Measurements from ENCODE around the gene YWHAG.
"Not testable (repeated sequence)": the region's sequence is repeated elsewhere in the genome, so short reads cannot be mapped to it uniquely, and the experiment has no call there.

YWHAG gene

DNA sequence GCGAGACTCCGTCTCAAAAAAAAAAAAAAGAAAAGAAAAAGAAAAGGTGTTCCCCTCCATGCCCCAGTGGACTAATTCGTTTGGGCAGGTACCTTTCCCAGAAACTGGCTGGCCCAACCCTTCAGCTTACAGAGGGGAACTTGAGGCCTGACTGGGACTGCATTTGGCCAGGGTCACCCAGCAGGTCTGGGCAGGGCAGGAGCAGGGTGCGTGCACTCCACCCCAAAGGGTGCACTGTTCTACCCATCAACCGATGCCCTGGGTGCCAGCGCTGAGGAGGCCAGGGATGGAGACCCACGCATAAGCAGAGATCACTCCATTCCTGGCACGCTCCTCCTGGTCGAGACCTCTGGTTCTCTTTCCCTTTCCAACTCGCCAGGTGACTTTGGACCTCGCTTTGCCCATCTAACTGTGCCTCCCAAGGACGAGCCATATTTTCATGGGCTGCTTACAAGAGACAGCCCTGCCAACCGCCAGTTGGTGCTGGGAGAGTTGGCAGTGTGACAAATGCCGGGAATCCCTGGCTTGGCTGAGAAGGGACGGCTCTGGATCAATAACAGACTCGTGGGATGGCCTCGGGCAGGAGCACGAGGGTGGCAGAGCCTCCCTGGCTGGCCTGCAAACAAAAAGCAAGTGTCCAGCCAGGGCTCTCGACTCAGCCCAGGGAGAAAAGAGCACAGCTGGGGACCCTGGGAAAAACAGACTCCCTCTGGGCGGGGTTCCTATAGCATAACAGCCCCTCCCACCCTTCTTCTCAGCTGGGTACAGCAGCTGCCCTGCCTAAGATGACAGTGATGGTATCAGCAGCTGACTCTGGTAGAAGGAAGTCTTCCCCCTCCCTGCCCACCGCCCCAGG lies 48.5 kb downstream of the YWHAG start:
- no peak overlapping the region for H3K9ac ChIP-seq (ENCODE audit: insufficient read length, low read depth)
- H3K4me3 ChIP-seq (ENCODE audit: insufficient read length, low read depth) = no peak overlapping the region
- no peak for DNase-seq (ENCODE audit: low read depth, low spot score)
- peaks cover 11% of the 10 kb centered on the region for H3K4me1 ChIP-seq (ENCODE audit: insufficient read depth, insufficient read length)
- TF ChIP-seq YY1 (IDR thresholded peaks at IDR 0.05; ENCODE audit: insufficient read depth, insufficient read length) = no peak
- TF ChIP-seq ZNF274 (IDR thresholded peaks at IDR 0.05; ENCODE audit: low read depth, low read length) = no peak
- no peak for TF ChIP-seq SUZ12 (IDR thresholded peaks at IDR 0.05; ENCODE audit: extremely low read depth, insufficient read depth, insufficient read length)
- H3K27me3 ChIP-seq (ENCODE audit: insufficient read depth, insufficient read length) = no peaks in the 10 kb centered on the region
- no peaks in the 10 kb centered on the region for H3K36me3 ChIP-seq (ENCODE audit: insufficient read depth, insufficient read length, low read length)
- H3K9me3 ChIP-seq (ENCODE audit: insufficient read depth, low read length) = peaks cover 5% of the 10 kb centered on the region; the same call in 1 of the 2 replicates

DNA sequence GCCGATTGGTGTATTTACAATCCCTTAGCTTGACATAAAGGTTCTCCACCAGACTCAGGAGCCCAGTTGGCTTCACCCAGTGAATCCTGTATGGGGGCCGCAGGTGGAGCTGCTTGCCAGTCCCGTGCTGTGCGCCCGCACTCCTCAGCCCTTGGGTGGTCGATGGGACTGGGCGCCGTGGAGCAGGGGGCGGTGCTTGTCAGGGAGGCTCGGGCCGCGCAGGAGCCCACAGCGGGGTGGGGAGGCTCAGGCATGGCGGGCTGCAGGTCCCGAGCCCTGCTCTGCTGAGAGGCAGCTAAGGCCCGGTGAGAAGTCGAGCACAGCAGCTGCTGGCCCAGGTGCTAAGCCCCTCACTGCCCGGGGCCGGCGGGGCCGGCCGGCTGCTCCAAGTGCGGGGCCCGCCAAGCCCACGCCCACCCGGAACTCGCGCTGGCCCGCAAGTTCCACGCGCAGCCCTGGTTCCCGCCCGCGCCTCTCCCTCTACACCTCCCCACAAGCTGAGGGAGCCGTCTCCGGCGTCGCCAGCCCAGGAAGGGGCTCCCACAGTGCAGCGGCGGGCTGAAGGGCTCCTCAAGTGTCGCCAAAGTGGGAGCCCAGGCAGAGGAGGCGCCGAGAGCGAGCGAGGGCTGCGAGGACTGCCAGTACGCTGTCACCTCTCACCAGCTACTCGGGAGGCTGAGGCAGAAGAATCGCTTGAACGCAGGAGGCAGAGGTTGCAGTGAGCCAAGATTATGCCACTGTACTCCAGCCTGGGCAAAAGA lies 49.3 kb downstream of the YWHAG start:
- not testable (repeated sequence) for H3K9me3 ChIP-seq (ENCODE audit: insufficient read depth, low read length); DNase-seq (ENCODE audit: low read depth, low spot score); H3K27me3 ChIP-seq (ENCODE audit: insufficient read depth, insufficient read length); H3K36me3 ChIP-seq (ENCODE audit: insufficient read depth, insufficient read length, low read length); H3K9ac ChIP-seq (ENCODE audit: insufficient read length, low read depth); H3K4me3 ChIP-seq (ENCODE audit: insufficient read length, low read depth)
- H3K4me1 ChIP-seq (ENCODE audit: insufficient read depth, insufficient read length) = peaks cover 11% of the 10 kb centered on the region

DNA sequence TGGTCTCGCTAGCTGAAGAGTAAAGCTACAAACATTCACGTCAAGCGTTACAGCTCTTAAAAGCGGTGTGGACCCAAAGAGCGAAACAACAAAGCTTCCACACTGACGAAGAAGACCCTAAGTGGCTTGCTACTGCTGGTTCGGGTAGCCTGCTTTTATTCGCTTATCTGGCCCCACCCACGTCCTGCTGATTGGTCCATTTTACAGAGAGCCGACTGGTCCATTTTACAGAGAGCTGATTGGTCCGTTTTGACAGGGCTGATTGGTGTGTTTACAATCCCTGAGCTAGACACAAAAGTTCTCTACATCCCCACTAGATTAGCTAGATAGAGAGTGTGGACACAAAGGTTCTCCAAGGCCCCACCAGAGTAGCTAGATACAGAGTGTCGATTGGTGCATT lies 49.9 kb downstream of the YWHAG start:
- H3K4me3 ChIP-seq (ENCODE audit: insufficient read length, low read depth); DNase-seq (ENCODE audit: low read depth, low spot score); H3K9me3 ChIP-seq (ENCODE audit: insufficient read depth, low read length); H3K27me3 ChIP-seq (ENCODE audit: insufficient read depth, insufficient read length); H3K9ac ChIP-seq (ENCODE audit: insufficient read length, low read depth): not testable (repeated sequence)
- Histone ChIP-seq H3K36me3 (ENCODE audit: insufficient read depth, insufficient read length, low read length) (peaks cover 11% of the 10 kb centered on the region), H3K4me1 (ENCODE audit: insufficient read depth, insufficient read length) (peaks cover 11% of the 10 kb centered on the region)

DNA sequence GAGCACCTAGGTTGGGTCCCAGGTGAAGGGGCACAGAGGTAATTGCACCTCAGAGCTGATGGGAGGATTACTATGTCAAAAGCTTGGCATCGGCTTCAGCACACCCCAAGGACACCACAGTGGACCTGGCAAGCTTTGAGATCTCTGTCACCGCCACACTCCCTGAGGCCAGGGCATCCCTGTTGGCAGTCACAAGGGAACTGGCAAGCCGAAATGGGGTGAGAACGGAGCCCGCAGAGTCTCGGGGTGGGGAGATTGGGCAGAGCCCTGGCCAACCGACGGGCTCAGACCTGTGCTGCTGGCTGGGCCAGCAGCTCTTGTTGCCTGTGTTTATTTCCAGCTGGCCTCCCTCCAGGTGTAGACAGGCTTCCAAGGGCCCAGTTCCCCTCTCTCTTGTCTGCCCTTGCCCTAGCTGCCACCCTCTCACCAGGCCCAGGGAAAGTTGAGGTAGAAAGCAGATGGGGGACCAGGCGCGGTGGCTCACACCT lies 53.9 kb downstream of the YWHAG start:
- Histone ChIP-seq H3K27me3 (ENCODE audit: insufficient read depth, insufficient read length) (no peaks in the 10 kb centered on the region), H3K4me1 (ENCODE audit: insufficient read depth, insufficient read length) (peaks cover 8% of the 10 kb centered on the region), H3K9me3 (ENCODE audit: insufficient read depth, low read length) (peaks cover under 1% of the 10 kb centered on the region; the same call in 1 of the 2 replicates), H3K36me3 (ENCODE audit: insufficient read depth, insufficient read length, low read length) (peaks cover 12% of the 10 kb centered on the region), H3K9ac (ENCODE audit: insufficient read length, low read depth) (peak overlapping the region; percentile 26), H3K4me3 (ENCODE audit: insufficient read length, low read depth) (no peak overlapping the region)
- TF ChIP-seq YY1 (IDR thresholded peaks at IDR 0.05; ENCODE audit: insufficient read depth, insufficient read length) = no peak
- no peak for TF ChIP-seq ZNF274 (IDR thresholded peaks at IDR 0.05; ENCODE audit: low read depth, low read length)
- no peak for DNase-seq (ENCODE audit: low read depth, low spot score)

DNA sequence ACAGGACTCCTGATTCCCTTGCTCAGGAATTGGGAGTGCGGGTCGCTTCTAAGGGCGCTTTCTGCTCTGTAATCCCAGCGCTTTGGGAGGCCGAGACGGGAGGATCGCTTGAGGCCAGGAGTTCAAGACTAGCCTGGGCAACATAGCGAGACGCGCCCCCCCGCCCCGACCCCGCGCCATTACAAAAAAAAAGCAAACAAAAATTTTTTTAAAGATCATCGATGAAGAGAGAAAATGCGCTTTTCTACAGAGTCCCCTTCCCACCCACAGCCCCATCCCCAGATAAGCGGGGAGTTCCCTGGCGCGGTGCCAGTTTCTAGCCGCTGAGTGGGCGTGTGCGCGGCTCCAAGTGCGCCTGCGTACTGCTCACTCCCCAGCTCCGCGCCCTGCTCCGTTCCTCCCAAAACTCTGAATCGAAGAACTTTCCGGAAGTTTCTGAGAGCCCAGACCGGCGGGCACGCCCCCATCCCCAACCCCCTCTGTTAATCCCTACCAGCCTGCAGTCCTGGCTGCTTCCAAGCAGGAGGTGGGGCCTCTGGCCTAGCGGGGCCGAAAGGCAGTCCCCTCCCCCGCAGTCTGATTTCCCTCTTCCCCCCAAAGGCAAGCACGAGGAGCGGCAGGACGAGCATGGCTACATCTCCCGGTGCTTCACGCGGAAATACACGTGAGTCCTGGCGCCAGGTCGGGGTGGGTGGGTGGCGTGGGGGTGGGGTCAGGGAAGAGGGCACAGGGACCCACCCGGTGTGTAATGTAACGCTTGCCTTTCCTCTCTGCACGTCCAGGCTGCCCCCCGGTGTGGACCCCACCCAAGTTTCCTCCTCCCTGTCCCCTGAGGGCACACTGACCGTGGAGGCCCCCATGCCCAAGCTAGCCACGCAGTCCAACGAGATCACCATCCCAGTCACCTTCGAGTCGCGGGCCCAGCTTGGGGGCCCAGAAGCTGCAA lies 55.3 kb downstream of the YWHAG start:
- TF ChIP-seq YY1 (IDR thresholded peaks at IDR 0.05; ENCODE audit: insufficient read depth, insufficient read length) = no peak
- no peak for TF ChIP-seq ZNF274 (IDR thresholded peaks at IDR 0.05; ENCODE audit: low read depth, low read length)
- no peak for TF ChIP-seq SUZ12 (IDR thresholded peaks at IDR 0.05; ENCODE audit: extremely low read depth, insufficient read depth, insufficient read length)
- no peaks in the 10 kb centered on the region for H3K9me3 ChIP-seq (ENCODE audit: insufficient read depth, low read length)
- peaks cover 8% of the 10 kb centered on the region for H3K4me1 ChIP-seq (ENCODE audit: insufficient read depth, insufficient read length)
- H3K4me3 ChIP-seq (ENCODE audit: insufficient read length, low read depth) = peak overlapping the region; percentile 80
- peak overlapping the region; percentile 92 for H3K9ac ChIP-seq (ENCODE audit: insufficient read length, low read depth)
- DNase-seq (ENCODE audit: low read depth, low spot score) = peak; percentile 96
- no peaks in the 10 kb centered on the region for H3K27me3 ChIP-seq (ENCODE audit: insufficient read depth, insufficient read length)
- peaks cover 12% of the 10 kb centered on the region for H3K36me3 ChIP-seq (ENCODE audit: insufficient read depth, insufficient read length, low read length)

DNA sequence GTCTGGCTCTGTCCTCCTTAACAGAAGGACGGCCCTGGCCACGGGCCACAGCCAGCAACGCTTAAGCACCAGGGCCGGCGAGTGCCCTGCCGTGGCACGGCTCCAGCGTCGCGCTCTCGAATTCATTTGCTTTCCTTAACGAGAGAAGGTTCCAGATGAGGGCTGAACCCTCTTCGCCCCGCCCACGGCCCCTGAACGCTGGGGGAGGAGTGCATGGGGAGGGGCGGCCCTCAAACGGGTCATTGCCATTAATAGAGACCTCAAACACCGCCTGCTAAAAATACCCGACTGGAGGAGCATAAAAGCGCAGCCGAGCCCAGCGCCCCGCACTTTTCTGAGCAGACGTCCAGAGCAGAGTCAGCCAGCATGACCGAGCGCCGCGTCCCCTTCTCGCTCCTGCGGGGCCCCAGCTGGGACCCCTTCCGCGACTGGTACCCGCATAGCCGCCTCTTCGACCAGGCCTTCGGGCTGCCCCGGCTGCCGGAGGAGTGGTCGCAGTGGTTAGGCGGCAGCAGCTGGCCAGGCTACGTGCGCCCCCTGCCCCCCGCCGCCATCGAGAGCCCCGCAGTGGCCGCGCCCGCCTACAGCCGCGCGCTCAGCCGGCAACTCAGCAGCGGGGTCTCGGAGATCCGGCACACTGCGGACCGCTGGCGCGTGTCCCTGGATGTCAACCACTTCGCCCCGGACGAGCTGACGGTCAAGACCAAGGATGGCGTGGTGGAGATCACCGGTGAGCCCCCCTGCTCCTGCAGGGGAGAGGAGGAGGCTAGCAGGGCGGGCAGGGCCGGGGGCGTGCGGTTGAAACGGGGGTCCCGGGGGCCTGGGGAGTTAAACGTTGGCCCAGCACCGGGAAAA lies 56.2 kb downstream of the YWHAG start, which contains the start of gene HSPB1:
TSS of gene HSPB1 (plus strand) at position 327 of the 855 bp plus-strand sequence. CDS start at position 367, 40 bp downstream.
- DNase-seq (ENCODE audit: low read depth, low spot score) = no peak
- Histone ChIP-seq H3K36me3 (ENCODE audit: insufficient read depth, insufficient read length, low read length) (peaks cover 12% of the 10 kb centered on the region), H3K9ac (ENCODE audit: insufficient read length, low read depth) (peak within 1 kb of the TSS; percentile 92), H3K9me3 (ENCODE audit: insufficient read depth, low read length) (no peaks in the 10 kb centered on the region), H3K27me3 (ENCODE audit: insufficient read depth, insufficient read length) (no peaks in the 10 kb centered on the region), H3K4me1 (ENCODE audit: insufficient read depth, insufficient read length) (peaks cover 8% of the 10 kb centered on the region), H3K4me3 (ENCODE audit: insufficient read length, low read depth) (peak within 1 kb of the TSS; percentile 80)
- TF ChIP-seq YY1 (IDR thresholded peaks at IDR 0.05; ENCODE audit: insufficient read depth, insufficient read length) (no peak), ZNF274 (IDR thresholded peaks at IDR 0.05; ENCODE audit: low read depth, low read length) (no peak), SUZ12 (IDR thresholded peaks at IDR 0.05; ENCODE audit: extremely low read depth, insufficient read depth, insufficient read length) (no peak)
